GM23338 (cell line): Measurements from ENCODE around the gene MAG.

Experiments used
- CTCF ChIP-seq, 2 experiments: fragments of 200-600 bp in 1 of 2; sonication (generic) in 1 of 2; conservative IDR thresholded peaks; 2 replicates each; pipeline versions ENCODE4 v1.5.1 to v1.6.1; 2016 to 2017; ENCODE audit warnings: antibody characterized with exemption in 2 of 2, low read depth in 2 of 2, mild to moderate bottlenecking in 2 of 2, moderate library complexity in 1 of 2
- EZH2 ChIP-seq: fragments of 200-600 bp; sonication (generic); IDR thresholded peaks from one replicate; pipeline ENCODE4 v1.8.0; 2017; ENCODE audit warnings: antibody characterized with exemption, mild to moderate bottlenecking, low read depth; ENCODE audit not compliant: unreplicated experiment
- EZH2phosphoT487 ChIP-seq: fragments of 200-600 bp; sonication (generic); IDR thresholded peaks from one replicate; pipeline ENCODE4 v1.8.1; 2018; ENCODE audit warnings: antibody characterized with exemption; ENCODE audit not compliant: unreplicated experiment
- JUNB ChIP-seq: IDR thresholded peaks from one replicate; pipeline ENCODE4 v1.6.1; 2016; ENCODE audit warnings: antibody characterized with exemption; ENCODE audit not compliant: unreplicated experiment
- POLR2AphosphoS5 ChIP-seq: IDR thresholded peaks from 2 replicates; pipeline ENCODE4 v1.6.1; 2016; ENCODE audit warnings: antibody characterized with exemption, low read depth
- REST ChIP-seq: IDR thresholded peaks from one replicate; pipeline ENCODE4 v1.6.1; 2018; ENCODE audit warnings: antibody characterized with exemption; ENCODE audit not compliant: unreplicated experiment

- TF ChIP-seq CTCF (conservative IDR thresholded peaks at IDR 0.05; ENCODE audit: low read depth in 2 of 2) (no peak), POLR2AphosphoS5 (no peak), EZH2 (no peak), REST (no peak), EZH2phosphoT487 (no peak), JUNB (no peak)
Measured at GRCh38 chr19:35330475-35330874, 38.5 kb downstream of the MAG start.
